ENCODE data around the gene GIMAP2. TPM values are rescaled to one million over a fixed set of nuclear protein-coding genes. Genes with fewer than 3 reads are reported as not detected.

The GIMAP2 gene
- total RNA-seq, 1 experiment from 2014 or later = not detected

DNA sequence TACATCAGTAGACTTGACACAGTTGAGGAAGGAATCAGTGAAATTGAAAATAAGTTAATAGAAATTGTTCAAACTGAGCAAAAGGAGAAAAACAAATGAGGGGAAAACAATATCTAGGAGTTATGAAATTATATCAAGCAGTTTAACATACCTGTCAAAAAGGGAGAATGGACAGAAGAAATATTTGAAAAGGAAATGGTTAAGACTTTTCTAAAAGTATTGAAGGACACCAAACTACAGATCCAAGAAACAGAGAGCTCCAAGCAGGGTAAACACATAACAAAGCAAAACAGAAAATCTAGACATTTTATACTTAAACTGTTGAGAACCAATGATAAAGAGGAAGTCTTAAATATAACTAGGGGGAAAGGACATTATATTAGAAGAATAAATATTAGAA lies 43.1 kb downstream of the GIMAP2 start:
- H3K9ac ChIP-seq (ENCODE audit: low read length) = no peak overlapping the region
- BruUV-seq (replicated peaks) = no TSS peak
- H4K20me1 ChIP-seq (ENCODE audit: insufficient read depth) = no peaks in the 10 kb centered on the region
- no peaks in the 10 kb centered on the region for H3K9me2 ChIP-seq (ENCODE audit: insufficient read depth)
- DNase-seq (ENCODE audit: low read depth, low spot score) = no peak
- CTCF ChIA-PET = no interaction called here
- H3K36me3 ChIP-seq (ENCODE audit: control insufficient read depth in 1 of 2, insufficient read depth in 2 of 2, low read length in 2 of 2) = no peaks in the 10 kb centered on the region
- POLR2A ChIA-PET = no interaction called here
- H2AFZ ChIP-seq (ENCODE audit: low read depth, low read length, poor library complexity, severe bottlenecking) = no peak overlapping the region
- H3K27ac ChIP-seq (ENCODE audit: low read depth, low read length) = no peak overlapping the region
- no peak overlapping the region for H3K4me2 ChIP-seq (ENCODE audit: low read length)
- no peak overlapping the region for H3K4me3 ChIP-seq (replicated peaks in 1 of 2; ENCODE audit: low read depth in 1 of 2, low read length in 2 of 2)
- H3K9me3 ChIP-seq (ENCODE audit: control insufficient read depth in 1 of 2, insufficient read depth in 1 of 2, low read depth in 1 of 2, low read length in 2 of 2) = no peaks in the 10 kb centered on the region; a peak in 1 of 4 replicates
- H3K4me1 ChIP-seq (ENCODE audit: control insufficient read depth in 1 of 2, insufficient read depth in 2 of 2, low read length in 2 of 2) = no peaks in the 10 kb centered on the region
- peaks cover 10% of the 10 kb centered on the region; the same call in 1 of the 2 replicates for H3K27me3 ChIP-seq (ENCODE audit: insufficient read depth, low read length)
- intact Hi-C loops (cut with micrococcal nuclease) = no loop called here
- RAD21 ChIA-PET (ENCODE audit: low non-redundant PET in 1 of 2, low total read pairs in 2 of 2, uncharacterized antibody in 2 of 2, unreplicated experiment in 2 of 2) = no interaction called here
- no peak for ATAC-seq
- no peak for TF ChIP-seq ELF1 (IDR thresholded peaks at IDR 0.05; ENCODE audit: borderline replicate concordance, low read depth)
- no peaks in the 10 kb centered on the region for H3K79me2 ChIP-seq (ENCODE audit: insufficient read depth, low read length)

DNA sequence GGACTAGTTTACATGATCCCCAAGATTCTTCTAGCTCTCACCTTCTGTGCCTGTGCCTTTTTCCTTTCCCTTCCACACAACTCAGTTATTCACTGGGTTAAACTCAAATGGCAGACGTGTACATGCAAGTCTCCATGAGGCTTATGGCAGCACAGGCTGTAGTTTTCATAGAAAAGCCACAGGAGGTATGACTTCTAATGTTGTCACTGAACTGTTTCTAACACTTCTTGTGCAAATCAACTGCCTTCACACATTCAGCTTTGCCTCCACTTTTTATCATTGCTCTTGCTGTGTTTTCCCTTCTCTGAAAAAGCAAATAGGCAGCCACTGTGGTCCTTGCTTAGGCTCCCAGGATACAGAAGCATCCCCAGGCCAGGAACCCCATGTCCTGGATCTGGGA lies 46.4 kb downstream of the GIMAP2 start:
- Histone ChIP-seq H3K79me2 (ENCODE audit: insufficient read depth, low read length) (no peaks in the 10 kb centered on the region), H3K9ac (ENCODE audit: low read length) (no peak overlapping the region), H3K27ac (ENCODE audit: low read depth, low read length) (no peak overlapping the region), H3K4me2 (ENCODE audit: low read length) (no peak overlapping the region), H2AFZ (ENCODE audit: low read depth, low read length, poor library complexity, severe bottlenecking) (no peak overlapping the region), H4K20me1 (ENCODE audit: insufficient read depth) (no peaks in the 10 kb centered on the region), H3K9me2 (ENCODE audit: insufficient read depth) (no peaks in the 10 kb centered on the region), H3K4me3 (replicated peaks in 1 of 2; ENCODE audit: low read depth in 1 of 2, low read length in 2 of 2) (no peak overlapping the region), H3K36me3 (ENCODE audit: control insufficient read depth in 1 of 2, insufficient read depth in 2 of 2, low read length in 2 of 2) (no peaks in the 10 kb centered on the region), H3K9me3 (ENCODE audit: control insufficient read depth in 1 of 2, insufficient read depth in 1 of 2, low read depth in 1 of 2, low read length in 2 of 2) (no peaks in the 10 kb centered on the region; a peak in 1 of 4 replicates), H3K27me3 (ENCODE audit: insufficient read depth, low read length) (peaks cover 29% of the 10 kb centered on the region; the same call in 1 of the 2 replicates), H3K4me1 (ENCODE audit: control insufficient read depth in 1 of 2, insufficient read depth in 2 of 2, low read length in 2 of 2) (no peaks in the 10 kb centered on the region)
- RAD21 ChIA-PET (ENCODE audit: low non-redundant PET in 1 of 2, low total read pairs in 2 of 2, uncharacterized antibody in 2 of 2, unreplicated experiment in 2 of 2) = no interaction called here
- POLR2A ChIA-PET = no interaction called here
- ATAC-seq (no peak), DNase-seq (ENCODE audit: low read depth, low spot score) (no peak)
- intact Hi-C loops (cut with micrococcal nuclease) = no loop called here
- CTCF ChIA-PET = no interaction called here
- no TSS peak for BruUV-seq (replicated peaks)
- TF ChIP-seq EZH2phosphoT487 (IDR thresholded peaks at IDR 0.05; ENCODE audit: borderline replicate concordance) (no peak), POLR2A (IDR thresholded peaks at IDR 0.05; ENCODE audit: borderline replicate concordance, extremely low read depth, insufficient read depth, insufficient read length) (no peak), SP1 (IDR thresholded peaks at IDR 0.05; ENCODE audit: low read depth) (no peak), TCF7L2 (IDR thresholded peaks at IDR 0.05; ENCODE audit: borderline replicate concordance, extremely low read depth, insufficient read depth, insufficient read length) (no peak), POLR2AphosphoS5 (IDR thresholded peaks at IDR 0.05; ENCODE audit: low read depth, low read length) (no peak), CBX3 (IDR thresholded peaks at IDR 0.05; ENCODE audit: low read depth) (no peak), ZNF274 (IDR thresholded peaks at IDR 0.05; ENCODE audit: low read depth, low read length) (no peak), YY1 (IDR thresholded peaks at IDR 0.05; ENCODE audit: extremely low read depth, insufficient replicate concordance, low read depth, low read length) (no peak), ELF1 (IDR thresholded peaks at IDR 0.05; ENCODE audit: borderline replicate concordance, low read depth) (no peak), CEBPB (IDR thresholded peaks at IDR 0.05; ENCODE audit: low read depth) (no peak)
- TF ChIP-seq, protein P1, sequence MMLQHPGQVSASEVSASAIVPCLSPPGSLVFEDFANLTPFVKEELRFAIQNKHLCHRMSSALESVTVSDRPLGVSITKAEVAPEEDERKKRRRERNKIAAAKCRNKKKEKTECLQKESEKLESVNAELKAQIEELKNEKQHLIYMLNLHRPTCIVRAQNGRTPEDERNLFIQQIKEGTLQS (IDR thresholded peaks at IDR 0.05) = no peak
- TF ChIP-seq, protein P2, sequence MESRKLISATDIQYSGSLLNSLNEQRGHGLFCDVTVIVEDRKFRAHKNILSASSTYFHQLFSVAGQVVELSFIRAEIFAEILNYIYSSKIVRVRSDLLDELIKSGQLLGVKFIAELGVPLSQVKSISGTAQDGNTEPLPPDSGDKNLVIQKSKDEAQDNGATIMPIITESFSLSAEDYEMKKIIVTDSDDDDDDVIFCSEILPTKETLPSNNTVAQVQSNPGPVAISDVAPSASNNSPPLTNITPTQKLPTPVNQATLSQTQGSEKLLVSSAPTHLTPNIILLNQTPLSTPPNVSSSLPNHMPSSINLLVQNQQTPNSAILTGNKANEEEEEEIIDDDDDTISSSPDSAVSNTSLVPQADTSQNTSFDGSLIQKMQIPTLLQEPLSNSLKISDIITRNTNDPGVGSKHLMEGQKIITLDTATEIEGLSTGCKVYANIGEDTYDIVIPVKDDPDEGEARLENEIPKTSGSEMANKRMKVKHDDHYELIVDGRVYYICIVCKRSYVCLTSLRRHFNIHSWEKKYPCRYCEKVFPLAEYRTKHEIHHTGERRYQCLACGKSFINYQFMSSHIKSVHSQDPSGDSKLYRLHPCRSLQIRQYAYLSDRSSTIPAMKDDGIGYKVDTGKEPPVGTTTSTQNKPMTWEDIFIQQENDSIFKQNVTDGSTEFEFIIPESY (IDR thresholded peaks at IDR 0.05; ENCODE audit: extremely low read depth, insufficient replicate concordance, low read length) = no peak
- TF ChIP-seq, protein P3, sequence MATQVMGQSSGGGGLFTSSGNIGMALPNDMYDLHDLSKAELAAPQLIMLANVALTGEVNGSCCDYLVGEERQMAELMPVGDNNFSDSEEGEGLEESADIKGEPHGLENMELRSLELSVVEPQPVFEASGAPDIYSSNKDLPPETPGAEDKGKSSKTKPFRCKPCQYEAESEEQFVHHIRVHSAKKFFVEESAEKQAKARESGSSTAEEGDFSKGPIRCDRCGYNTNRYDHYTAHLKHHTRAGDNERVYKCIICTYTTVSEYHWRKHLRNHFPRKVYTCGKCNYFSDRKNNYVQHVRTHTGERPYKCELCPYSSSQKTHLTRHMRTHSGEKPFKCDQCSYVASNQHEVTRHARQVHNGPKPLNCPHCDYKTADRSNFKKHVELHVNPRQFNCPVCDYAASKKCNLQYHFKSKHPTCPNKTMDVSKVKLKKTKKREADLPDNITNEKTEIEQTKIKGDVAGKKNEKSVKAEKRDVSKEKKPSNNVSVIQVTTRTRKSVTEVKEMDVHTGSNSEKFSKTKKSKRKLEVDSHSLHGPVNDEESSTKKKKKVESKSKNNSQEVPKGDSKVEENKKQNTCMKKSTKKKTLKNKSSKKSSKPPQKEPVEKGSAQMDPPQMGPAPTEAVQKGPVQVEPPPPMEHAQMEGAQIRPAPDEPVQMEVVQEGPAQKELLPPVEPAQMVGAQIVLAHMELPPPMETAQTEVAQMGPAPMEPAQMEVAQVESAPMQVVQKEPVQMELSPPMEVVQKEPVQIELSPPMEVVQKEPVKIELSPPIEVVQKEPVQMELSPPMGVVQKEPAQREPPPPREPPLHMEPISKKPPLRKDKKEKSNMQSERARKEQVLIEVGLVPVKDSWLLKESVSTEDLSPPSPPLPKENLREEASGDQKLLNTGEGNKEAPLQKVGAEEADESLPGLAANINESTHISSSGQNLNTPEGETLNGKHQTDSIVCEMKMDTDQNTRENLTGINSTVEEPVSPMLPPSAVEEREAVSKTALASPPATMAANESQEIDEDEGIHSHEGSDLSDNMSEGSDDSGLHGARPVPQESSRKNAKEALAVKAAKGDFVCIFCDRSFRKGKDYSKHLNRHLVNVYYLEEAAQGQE (IDR thresholded peaks at IDR 0.05; ENCODE audit: low read depth) = no peak
- TF ChIP-seq, protein P4, sequence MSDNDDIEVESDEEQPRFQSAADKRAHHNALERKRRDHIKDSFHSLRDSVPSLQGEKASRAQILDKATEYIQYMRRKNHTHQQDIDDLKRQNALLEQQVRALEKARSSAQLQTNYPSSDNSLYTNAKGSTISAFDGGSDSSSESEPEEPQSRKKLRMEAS (IDR thresholded peaks at IDR 0.05) = no peak
